GM12891 (cell line): Measurements from ENCODE around the gene AIF1L. TPM values are rescaled to one million over a fixed set of nuclear protein-coding genes. Genes with fewer than 3 reads are reported as not detected.
A peak's percentile ranks its signal among the peaks of the same experiment; 100 is the strongest.

Experiments
- DNase-seq: peaks from one replicate; pipeline ENCODE4 v3.0.0; 2011; ENCODE audit warnings: low spot score; ENCODE audit not compliant: insufficient read length
- FAIRE-seq: peaks from 2 replicates; lab custom pipeline; 2011; peaks lifted over from hg19 to GRCh38; lab: Jason Lieb, UNC
- PAX5 ChIP-seq: IDR thresholded peaks from 2 replicates; pipeline ENCODE4 v1.6.1; 2011; ENCODE audit warnings: low read length, moderate library complexity, mild to moderate bottlenecking; ENCODE audit not compliant: insufficient read depth, severe bottlenecking
- POLR2A ChIP-seq: IDR thresholded peaks from 2 replicates; pipeline ENCODE4 v1.6.1; 2011; ENCODE audit warnings: low read depth, low read length, control low read depth
- POLR2AphosphoS5 ChIP-seq: IDR thresholded peaks from 2 replicates; pipeline ENCODE4 v1.6.1; 2011; ENCODE audit warnings: low read depth, low read length, control low read depth
- POU2F2 ChIP-seq: IDR thresholded peaks from 2 replicates; pipeline ENCODE4 v1.6.1; 2011; ENCODE audit warnings: low read depth, mild to moderate bottlenecking, control low read depth, low read length, moderate library complexity
- SPI1 ChIP-seq: IDR thresholded peaks from 2 replicates; pipeline ENCODE4 v1.6.1; 2011; ENCODE audit warnings: low read depth, low read length, control low read depth
- TAF1 ChIP-seq: IDR thresholded peaks from 2 replicates; pipeline ENCODE4 v1.6.1; 2011; ENCODE audit warnings: low read depth, low read length, control low read depth
- polyA plus RNA-seq: library from polyadenylated mRNA; unstranded; fragments of >200 nt; gene quantifications from one replicate; pipeline ENCODE4 v1.2.1, GENCODE V29; 2012; ENCODE audit warnings: low read depth, missing spikeins, inconsistent platforms; ENCODE audit not compliant: missing spikeins

The AIF1L gene
- 0.05 TPM for polyA plus RNA-seq

- FAIRE-seq (no peak), DNase-seq (peak; percentile 62)
- no peak for TF ChIP-seq POLR2AphosphoS5
Measured at GRCh38 chr9:131096269-131097125, at the start of gene AIF1L. Gene AIF1L (plus strand): TSS chr9:131096531. CDS start chr9:131096630, 99 bp downstream.

- TF ChIP-seq SPI1 (no peak), POLR2AphosphoS5 (no peak), POU2F2 (no peak), PAX5 (no peak), TAF1 (no peak), POLR2A (no peak)
- FAIRE-seq (no peak), DNase-seq (peak; percentile 83)
Measured at GRCh38 chr9:131046581-131047202, 49.6 kb upstream of the AIF1L start.

- FAIRE-seq, result no peak
- no peak for TF ChIP-seq PAX5
- DNase-seq, result no peak
Measured at GRCh38 chr9:131048332-131048731, 48.0 kb upstream of the AIF1L start.

- no peak for FAIRE-seq
- TF ChIP-seq POLR2AphosphoS5, result no peak
- TF ChIP-seq TAF1, result no peak
- TF ChIP-seq PAX5, result no peak
- no peak for TF ChIP-seq SPI1
- TF ChIP-seq POU2F2, result no peak
- TF ChIP-seq POLR2A, result no peak
- DNase-seq, result no peak
Measured at GRCh38 chr9:131048820-131049219, 47.5 kb upstream of the AIF1L start.

GRCh38 chr9:131049829-131050715 lies 46.3 kb upstream of the AIF1L start:
- FAIRE-seq, result no peak
- TF ChIP-seq PAX5 (no peak), POLR2AphosphoS5 (no peak), POU2F2 (no peak), SPI1 (no peak), POLR2A (no peak), TAF1 (no peak)
- no peak for DNase-seq

GRCh38 chr9:131050831-131051230 lies 45.5 kb upstream of the AIF1L start:
- FAIRE-seq, result no peak
- no peak for DNase-seq

GRCh38 chr9:131051592-131052517 lies 44.5 kb upstream of the AIF1L start:
- DNase-seq (no peak), FAIRE-seq (no peak)
- TF ChIP-seq SPI1 (no peak), TAF1 (no peak), PAX5 (no peak), POLR2AphosphoS5 (no peak), POLR2A (no peak), POU2F2 (no peak)

More at GRCh38 chr9:131050831-131051230, 45.5 kb upstream of the AIF1L start:
- TF ChIP-seq PAX5, result no peak
- TF ChIP-seq POLR2A, result no peak
- TF ChIP-seq POLR2AphosphoS5, result no peak
- TF ChIP-seq TAF1, result no peak
- TF ChIP-seq POU2F2, result no peak
- TF ChIP-seq SPI1, result no peak

GRCh38 chr9:131053896-131054295 lies 42.4 kb upstream of the AIF1L start:
- FAIRE-seq, result no peak
- TF ChIP-seq POLR2A (no peak), PAX5 (no peak), POLR2AphosphoS5 (no peak), SPI1 (no peak), POU2F2 (no peak), TAF1 (no peak)
- DNase-seq, result no peak
